BJ (cell line): ENCODE data around the gene TGM1. TPM values are rescaled to one million over a fixed set of nuclear protein-coding genes. Genes with fewer than 3 reads are reported as not detected.

ENCODE experiments used
- CTCF ChIA-PET: fragments of 350-600 bp; formaldehyde crosslinking; extraction: SDS; loops from one replicate; lab custom pipeline; 2021; ENCODE audit warnings: antibody characterized with exemption, inconsistent platforms; lab: Yijun Ruan, JAX
- POLR2A ChIA-PET: fragments of 300-600 bp; sonication (Branson Sonifier 250); formaldehyde crosslinking; extraction: SDS; loops from one replicate; lab custom pipeline; 2021; ENCODE audit warnings: antibody characterized with exemption; lab: Charles Lee
- DNase-seq: peaks from one replicate; pipeline ENCODE4 v3.0.0-alpha.2; 2011; ENCODE audit warnings: low read depth
- H3K27me3 ChIP-seq: 2 replicates; pipeline ENCODE4 v1.6.0; 2011; ENCODE audit warnings: low read length; ENCODE audit not compliant: control insufficient read depth, insufficient read depth
- H3K36me3 ChIP-seq: 2 replicates; pipeline ENCODE4 v1.5.1; 2011; ENCODE audit warnings: low read length; ENCODE audit not compliant: control insufficient read depth, insufficient read depth
- H3K4me3 ChIP-seq: 2 replicates; pipeline ENCODE4 v1.5.1; 2011; ENCODE audit warnings: low read depth, mild to moderate bottlenecking, control low read depth, low read length
- polyA plus RNA-seq: library from polyadenylated mRNA; depleted of rRNA; stranded (reverse); fragments of >200 nt; gene quantifications from 2 replicates; pipeline ENCODE4 v1.2.3, GENCODE V29; 2011
- TF ChIP-seq, protein P1 (sequence below): IDR thresholded peaks from 2 replicates; pipeline ENCODE4 v1.5.1; 2011; ENCODE audit warnings: low read depth, mild to moderate bottlenecking, control low read depth, inconsistent platforms, low read length, moderate library complexity; ENCODE audit not compliant: insufficient read depth

Gene TGM1
- polyA plus RNA-seq, 1 experiment: 2.9 TPM

GRCh38 chr14:24284501-24285035 lies 21.6 kb upstream of the TGM1 start:
- POLR2A ChIA-PET: no interaction called here
- Histone ChIP-seq H3K4me3 (no peak overlapping the region), H3K27me3 (no peaks in the 10 kb centered on the region), H3K36me3 (no peaks in the 10 kb centered on the region)
- TF ChIP-seq, protein P1, sequence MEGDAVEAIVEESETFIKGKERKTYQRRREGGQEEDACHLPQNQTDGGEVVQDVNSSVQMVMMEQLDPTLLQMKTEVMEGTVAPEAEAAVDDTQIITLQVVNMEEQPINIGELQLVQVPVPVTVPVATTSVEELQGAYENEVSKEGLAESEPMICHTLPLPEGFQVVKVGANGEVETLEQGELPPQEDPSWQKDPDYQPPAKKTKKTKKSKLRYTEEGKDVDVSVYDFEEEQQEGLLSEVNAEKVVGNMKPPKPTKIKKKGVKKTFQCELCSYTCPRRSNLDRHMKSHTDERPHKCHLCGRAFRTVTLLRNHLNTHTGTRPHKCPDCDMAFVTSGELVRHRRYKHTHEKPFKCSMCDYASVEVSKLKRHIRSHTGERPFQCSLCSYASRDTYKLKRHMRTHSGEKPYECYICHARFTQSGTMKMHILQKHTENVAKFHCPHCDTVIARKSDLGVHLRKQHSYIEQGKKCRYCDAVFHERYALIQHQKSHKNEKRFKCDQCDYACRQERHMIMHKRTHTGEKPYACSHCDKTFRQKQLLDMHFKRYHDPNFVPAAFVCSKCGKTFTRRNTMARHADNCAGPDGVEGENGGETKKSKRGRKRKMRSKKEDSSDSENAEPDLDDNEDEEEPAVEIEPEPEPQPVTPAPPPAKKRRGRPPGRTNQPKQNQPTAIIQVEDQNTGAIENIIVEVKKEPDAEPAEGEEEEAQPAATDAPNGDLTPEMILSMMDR: no peak
- DNase-seq: no peak
- CTCF ChIA-PET: interaction anchor here (0.8 to 9.7 kb wide), 5 partner anchors 11 to 41 kb away, joined by 3 to 47 read pairs (median 3); partner anchors contain the start of genes CIDEB, DHRS1 and NOP9

DNA sequence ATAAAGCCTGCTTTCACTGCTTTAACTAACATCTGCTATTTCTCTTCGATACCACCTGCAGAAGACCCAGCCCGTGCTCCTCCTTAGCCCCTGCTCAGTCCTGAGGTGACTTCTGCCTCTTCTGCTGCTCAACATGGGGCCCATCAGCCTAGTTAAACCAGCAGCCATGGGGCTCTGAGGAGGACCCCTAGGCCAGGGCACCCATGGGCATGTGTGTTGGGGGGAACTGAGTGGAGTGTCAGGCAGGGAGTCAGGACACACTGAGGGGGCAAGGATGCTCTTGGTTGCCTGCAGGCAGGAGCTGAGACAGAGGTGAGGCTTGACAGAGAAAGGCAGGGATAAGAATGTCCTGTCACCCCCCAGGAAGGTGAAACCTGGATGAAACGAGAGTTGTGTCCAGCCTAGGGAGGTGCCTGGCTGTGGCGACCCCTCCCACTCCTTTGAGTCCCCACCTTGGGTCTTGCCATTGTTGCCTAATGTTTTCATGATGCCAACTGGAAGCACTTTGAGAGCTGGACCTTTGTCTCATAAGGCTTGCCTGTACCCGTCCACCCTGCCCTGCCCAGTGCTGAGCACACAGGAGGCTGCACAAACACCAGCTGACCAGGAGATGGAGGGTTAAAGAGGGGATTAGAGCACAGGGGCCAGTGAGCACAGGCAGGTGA lies 21.0 kb upstream of the TGM1 start:
- CTCF ChIA-PET: interaction anchor here (0.7 to 9.7 kb wide), 3 partner anchors 13 to 32 kb away, joined by 3 to 47 read pairs (median 3); partner anchors contain the start of genes DHRS1, NOP9 and RABGGTA
- POLR2A ChIA-PET: no interaction called here
- H3K27me3 ChIP-seq: no peaks in the 10 kb centered on the region
- no peaks in the 10 kb centered on the region for H3K36me3 ChIP-seq
- DNase-seq: no peak
- TF ChIP-seq, protein P1: no peak
- no peak overlapping the region for H3K4me3 ChIP-seq

GRCh38 chr14:24282736-24283135 lies 19.8 kb upstream of the TGM1 start:
- Histone ChIP-seq H3K4me3 (no peak overlapping the region), H3K36me3 (no peaks in the 10 kb centered on the region), H3K27me3 (no peaks in the 10 kb centered on the region)
- POLR2A ChIA-PET: no interaction called here
- CTCF ChIA-PET: interaction anchor here (1.1 to 9.7 kb wide), 5 partner anchors 14 to 67 kb away, joined by 3 to 47 read pairs (median 4); partner anchors contain the start of genes DHRS1, MDP1, NOP9 and TINF2
- TF ChIP-seq, protein P1: no peak
- no peak for DNase-seq

DNA sequence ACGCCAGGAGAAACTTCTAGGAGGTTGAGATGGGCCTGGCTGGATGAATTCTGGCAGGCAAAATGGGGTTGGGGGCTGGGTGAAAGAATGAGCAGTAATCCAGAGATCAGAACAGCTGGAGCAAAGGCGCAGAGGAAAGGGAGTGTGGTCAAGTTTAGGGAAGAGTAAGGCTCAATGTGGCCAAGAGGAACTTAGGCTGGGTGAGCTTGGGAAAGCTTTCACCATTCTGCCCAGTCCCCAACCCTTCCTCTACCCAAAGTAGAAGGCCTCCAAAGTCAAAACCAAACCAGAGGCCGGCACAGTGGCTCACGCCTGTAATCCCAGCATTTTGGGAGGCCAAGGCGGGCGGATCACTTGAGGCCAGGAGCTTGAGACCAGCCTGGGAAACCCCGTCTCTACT lies 18.7 kb upstream of the TGM1 start:
- no peaks in the 10 kb centered on the region for H3K36me3 ChIP-seq
- no peak overlapping the region for H3K4me3 ChIP-seq
- H3K27me3 ChIP-seq: no peaks in the 10 kb centered on the region
- no peak for DNase-seq
- TF ChIP-seq, protein P1: no peak
- ChIA-PET CTCF (interaction anchor here (1.0 to 9.7 kb wide), 6 partner anchors 15 to 120 kb away, joined by 3 to 47 read pairs (median 4); partner anchors contain the start of genes DHRS1, IRF9, NOP9 and TGM1), POLR2A (no interaction called here)

GRCh38 chr14:24280797-24281460 lies 18.0 kb upstream of the TGM1 start:
- ChIA-PET CTCF (interaction anchor here (1.0 to 9.7 kb wide), 8 partner anchors 10 to 120 kb away, joined by 3 to 47 read pairs (median 3); partner anchors contain the start of genes DHRS1, IRF9, NOP9 and RABGGTA), POLR2A (no interaction called here)
- Histone ChIP-seq H3K4me3 (no peak overlapping the region), H3K27me3 (no peaks in the 10 kb centered on the region), H3K36me3 (no peaks in the 10 kb centered on the region)
- no peak for DNase-seq
- TF ChIP-seq, protein P1: no peak
